Measurements from ENCODE around the gene SIN3A.
"Not testable (repeated sequence)": the region's sequence is repeated elsewhere in the genome, so short reads cannot be mapped to it uniquely, and the experiment has no call there.

Gene SIN3A

DNA sequence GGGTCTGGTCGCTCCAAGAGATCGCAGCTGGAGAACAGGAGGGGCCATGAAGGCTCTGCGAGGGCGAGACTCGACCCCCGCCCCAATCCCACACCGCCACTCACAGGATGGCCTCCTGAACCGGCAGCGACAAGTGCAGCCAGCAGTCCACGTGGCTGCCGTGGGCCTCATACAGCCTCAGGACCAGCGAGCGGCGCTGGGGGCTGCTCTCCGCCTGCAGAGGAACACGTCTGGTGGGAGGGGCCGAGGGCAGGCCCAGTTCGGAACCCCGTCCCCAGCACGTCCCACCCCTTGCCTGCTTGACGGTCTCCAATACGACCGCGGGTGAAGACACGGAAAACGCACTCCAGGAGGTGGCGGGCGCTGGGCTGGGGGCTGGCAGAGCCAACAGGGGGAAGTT is 95.5 kb downstream of the SIN3A start:
- DNase-seq (ENCODE audit: low read depth) = no peak

DNA sequence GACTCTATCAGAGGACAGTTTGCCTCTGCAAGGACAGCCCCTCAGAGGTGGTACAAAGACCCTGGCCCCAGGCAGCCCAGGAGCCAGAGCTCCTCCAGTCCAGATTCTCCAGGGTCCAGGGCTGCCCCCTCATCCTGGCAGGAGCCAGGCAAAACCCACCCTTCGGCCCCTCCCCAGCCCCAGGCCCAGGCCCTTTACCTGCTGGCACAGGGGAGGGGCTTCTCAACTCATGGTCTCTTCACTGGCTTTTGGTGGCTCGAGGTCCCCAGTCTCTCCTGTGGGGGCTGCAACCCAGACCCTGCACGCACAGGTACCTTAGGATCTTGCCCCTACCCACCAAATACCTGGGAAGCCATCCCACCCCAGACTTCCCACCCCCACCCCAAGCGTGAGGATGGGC is 96.1 kb downstream of the SIN3A start:
- DNase-seq (ENCODE audit: low read depth) = no peak

DNA sequence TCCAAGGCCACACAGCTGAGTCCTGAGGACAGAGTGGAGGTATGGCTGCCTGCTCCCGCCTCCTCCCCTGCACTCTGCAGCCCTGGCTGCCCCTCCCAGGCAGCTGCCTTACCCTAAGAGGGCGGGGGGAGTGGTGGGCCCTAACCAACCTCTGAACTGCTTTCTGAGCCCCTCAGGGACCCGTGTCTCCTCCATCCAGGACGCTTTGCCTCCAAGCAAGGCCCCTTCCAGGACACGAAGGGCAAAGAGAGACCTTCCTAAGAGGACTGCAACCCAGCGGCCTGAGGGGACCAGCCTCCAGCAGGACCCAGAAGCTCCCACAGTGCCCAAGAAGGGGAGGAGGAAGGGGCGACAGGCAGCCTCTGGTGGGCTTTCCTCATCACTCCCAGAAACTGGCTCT is 97.0 kb downstream of the SIN3A start:
- no peak for DNase-seq (ENCODE audit: low read depth)

DNA sequence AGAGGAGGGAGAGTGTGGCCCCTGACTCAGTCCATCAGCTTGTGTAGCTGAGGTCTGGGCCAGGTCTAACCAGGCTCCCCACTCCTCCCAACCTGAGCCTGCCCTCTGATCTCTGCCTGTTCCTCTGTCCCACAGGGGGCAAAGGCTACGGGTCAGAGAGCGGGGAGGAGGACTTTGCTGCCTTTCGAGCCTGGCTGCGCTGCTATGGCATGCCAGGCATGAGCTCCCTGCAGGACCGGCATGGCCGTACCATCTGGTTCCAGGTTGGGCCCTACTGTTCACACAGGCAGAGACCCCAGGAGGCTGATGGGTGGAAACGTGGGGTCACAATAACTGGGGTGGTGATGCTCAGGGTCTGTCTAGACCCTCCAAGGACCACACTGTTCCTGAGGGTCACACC is 97.9 kb downstream of the SIN3A start:
- DNase-seq (ENCODE audit: low read depth) = no peak

DNA sequence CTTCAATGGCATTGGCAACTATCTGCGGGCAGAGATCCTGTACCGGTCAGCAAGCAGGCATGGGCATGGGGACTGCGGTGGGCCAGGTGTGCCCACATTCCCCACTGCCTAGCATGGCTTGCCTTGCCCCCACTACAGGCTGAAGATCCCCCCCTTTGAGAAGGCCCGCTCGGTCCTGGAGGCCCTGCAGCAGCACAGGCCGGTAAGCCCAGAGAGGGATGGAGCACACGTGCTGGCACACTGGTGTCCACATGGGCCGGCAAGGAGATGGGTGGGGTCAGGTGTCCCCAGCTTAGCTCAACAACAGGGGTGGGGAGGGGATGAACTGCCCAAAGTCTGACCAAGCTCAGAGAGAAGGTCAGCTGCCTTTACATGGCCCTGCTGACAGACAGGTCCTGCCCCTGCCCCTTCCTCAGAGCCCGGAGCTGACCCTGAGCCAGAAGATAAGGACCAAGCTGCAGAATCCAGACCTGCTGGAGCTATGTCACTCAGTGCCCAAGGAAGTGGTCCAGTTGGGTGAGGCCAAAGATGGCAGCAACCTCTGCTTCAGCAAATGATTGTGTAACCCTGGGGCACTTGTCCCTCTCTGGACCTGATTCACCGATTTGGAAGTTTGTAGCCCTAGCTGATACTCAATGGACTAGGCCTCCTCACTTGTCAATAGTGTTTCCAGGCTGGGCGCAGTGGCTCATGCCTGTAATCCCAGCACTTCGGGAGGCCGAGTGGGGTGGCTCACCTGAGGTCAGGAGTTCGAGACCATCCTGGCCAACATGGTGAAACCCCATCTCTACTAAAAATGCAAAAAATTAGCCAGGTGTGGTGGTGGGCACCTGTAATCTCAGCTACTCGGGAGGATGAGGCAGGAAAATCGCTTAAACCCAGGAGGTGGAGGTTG is 99.1 kb downstream of the SIN3A start:
- no peak for DNase-seq (ENCODE audit: low read depth)

DNA sequence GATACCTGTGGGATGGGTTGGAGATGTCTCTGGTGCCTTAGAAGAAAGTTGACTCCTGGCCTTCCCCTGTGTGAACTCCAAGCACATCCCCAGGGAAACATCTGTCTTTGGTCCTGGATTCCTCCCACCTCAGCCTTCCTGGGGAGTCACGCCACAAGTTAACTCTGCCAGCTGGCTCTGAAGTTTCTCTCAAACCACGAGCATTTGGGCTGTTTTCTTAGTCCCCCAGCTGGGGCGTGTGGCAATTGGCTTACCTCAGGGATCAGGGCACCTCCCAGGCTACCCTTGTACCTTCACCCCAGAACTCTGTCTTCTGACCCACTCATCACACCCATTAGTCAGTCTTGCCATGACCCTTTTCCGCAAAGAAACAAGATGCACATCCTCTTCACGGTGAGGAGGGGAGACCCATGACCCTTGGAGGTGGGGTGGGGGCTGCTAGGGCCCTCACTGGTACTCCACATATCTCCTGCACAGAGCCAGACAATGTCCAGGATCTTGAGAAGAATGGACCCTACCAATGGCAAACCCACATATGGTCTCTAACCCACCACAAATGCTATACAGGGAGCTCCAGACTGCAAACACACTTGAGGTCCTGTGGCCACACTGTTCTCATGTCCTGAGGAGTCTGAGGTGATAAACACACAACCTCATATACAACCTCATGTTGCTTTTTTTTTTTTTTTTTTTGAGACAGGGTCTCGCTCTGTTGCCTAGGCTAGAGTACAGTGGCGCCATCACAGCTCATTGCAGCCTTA is 100.7 kb downstream of the SIN3A start:
- no peak for DNase-seq (ENCODE audit: low read depth)

DNA sequence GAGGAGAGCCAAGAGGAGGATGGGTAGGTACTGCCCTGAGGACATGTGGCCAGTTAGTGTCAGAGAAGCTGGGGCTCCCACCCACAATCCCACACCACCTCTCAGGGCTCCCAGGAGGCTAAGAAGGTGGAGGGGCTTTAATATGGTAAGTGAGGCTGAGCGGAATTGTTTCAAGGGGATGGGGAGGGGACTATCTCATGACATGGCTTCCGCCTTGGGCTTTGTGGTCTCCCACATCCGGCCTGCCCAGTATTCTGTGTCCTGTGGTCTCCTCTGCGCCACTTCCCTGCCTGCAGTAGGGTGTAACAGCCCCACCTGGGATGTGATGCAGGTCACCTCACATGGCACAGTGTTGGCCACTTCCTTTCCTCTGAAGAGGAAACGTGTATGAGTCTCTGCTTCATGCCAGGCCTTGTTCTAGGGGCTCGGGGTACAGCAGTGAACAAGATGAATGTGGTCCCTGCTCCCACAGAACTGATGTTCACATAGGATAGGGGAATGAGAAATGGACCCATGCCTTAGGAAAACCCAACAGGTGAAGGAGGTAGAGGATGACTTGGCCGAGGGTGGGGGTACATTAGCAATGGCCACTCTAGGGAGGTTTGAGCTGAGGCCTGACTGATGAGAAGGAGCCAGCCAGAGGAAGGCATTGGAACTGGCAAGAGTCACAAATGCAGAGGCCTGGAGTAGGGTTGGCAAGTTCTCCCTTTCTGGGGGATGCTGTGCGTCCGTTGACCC is 101.5 kb downstream of the SIN3A start:
- DNase-seq (ENCODE audit: low read depth) = no peak

DNA sequence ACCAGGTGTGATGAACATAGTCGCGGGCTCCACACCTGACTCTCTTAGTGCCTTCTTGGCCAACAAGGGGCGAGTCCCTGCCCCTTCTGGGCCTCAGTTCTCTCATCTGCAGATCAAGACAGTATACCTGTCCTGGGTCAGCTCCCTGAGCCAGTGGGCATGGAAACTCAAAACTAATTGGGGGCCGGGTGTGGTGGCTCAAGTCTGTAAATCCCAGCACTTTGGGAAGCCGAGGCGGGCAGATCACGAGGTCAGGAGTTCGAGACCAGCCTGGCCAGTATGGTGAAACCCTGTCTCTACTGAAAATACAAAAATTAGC is 102.2 kb downstream of the SIN3A start:
- not testable (repeated sequence) for DNase-seq (ENCODE audit: low read depth)

DNA sequence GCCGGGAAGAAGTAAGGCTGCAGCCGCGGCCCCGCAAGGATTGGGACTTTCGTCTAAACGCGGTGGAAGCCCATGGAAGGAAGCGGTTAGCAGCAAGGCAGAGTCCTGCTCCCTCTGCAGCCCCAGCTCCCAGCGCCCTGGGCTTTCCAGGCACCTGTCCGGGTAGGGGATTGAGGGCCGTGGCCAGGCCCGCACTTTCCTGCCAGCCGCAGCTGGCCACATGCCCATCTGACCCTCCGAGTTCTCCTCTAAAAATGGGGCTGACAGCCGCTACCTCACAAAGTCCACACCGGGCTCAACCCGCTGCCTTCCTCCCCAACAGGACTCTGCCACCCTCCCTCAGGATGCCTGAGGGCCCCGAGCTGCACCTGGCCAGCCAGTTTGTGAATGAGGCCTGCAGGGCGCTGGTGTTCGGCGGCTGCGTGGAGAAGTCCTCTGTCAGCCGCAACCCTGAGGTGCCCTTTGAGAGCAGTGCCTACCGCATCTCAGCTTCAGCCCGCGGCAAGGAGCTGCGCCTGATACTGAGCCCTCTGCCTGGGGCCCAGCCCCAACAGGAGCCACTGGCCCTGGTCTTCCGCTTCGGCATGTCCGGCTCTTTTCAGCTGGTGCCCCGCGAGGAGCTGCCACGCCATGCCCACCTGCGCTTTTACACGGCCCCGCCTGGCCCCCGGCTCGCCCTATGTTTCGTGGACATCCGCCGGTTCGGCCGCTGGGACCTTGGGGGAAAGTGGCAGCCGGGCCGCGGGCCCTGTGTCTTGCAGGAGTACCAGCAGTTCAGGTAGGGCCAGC is 102.7 kb downstream of the SIN3A start:
- DNase-seq (ENCODE audit: low read depth) = peak; percentile 31

DNA sequence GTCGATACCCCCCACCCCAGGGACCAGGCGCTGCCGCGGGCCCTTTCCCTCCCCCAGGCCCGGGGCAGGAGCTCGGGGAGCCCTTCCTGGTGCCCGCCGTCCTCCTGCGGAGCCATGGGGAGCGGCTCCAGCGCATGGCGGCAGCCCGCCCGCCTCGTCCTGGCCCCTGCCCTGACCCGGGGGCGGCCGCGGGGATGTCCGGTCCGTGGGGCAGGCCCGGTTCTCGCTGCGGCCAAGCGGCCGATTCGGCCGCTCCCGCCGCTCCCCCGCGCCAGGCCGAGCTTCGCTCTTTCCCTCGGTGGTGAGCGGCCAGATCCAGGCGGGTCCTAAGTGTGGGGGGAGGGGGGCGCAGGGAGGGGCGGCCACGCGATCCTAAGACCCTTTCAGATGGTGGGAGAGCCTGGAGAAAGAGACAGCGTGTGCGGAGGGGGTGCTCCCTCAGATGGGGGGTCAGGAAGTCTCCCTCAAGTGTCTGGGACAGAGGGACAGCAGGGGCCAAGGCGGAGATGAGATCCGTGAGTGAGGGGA is 103.4 kb downstream of the SIN3A start:
- peak; percentile 19 for DNase-seq (ENCODE audit: low read depth)

DNA sequence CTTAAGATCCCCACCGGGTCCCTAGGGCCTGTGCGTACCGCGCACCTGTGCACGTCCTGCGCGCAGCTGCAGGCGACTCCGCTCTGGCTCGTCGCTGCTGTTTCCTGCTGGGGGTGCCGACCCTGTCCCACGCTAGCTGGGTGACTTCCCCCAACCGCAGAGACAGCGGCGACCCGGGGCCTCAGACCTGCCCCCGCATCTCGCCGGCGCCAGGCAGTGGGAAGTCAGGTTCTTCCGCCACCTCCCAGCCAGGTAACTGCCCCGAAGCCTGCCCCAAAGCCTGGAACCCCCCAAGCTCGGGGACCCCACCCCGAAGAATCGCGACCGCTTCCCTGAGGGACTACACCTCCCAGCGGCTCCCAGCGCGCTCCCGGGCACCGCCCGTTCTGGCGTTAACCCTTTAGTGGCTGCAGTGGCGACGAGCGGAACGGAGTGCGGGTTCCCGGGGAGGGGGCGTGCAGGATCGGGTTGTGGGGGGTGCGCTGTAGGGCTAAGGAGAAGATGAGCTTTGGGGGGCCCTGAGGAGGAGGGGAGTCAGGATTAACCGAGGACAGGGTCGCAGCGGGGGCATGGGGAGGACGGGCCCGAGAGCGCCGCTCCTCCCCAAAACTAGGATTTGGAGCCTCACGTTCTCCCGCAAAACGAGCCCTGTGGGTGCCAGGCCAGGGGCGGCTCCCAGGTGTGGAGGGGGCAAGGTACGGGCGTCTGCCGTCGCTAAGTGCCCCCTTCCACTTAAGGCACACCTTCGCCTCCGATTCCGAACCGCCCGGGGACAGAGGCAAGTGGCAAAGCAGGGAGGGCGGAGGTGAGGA is 104.1 kb downstream of the SIN3A start:
- DNase-seq (ENCODE audit: low read depth) = peak; percentile 39

DNA sequence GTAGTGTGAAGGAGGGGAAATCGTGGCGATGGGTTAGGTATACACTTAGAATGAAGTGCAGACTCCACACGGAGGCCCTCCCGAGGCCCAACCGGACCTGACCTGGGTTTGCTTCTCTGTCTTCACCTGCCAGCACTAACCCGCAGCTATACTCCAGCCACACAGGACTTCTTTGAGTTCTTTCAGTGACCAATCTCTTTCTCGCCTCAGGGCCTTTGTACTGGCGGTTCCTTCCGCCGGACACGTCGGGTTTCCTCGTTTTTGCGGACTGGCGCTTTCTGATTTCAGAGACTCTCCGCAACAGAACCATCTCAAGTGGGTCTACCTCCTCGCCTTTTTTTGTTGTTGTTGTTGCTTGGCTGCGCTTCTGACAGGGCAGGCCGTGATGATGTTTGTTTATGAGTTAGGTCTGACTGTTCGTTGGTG is 104.7 kb downstream of the SIN3A start, which contains the start of gene NEIL1:
Gene NEIL1 (plus strand): TSS at position 244 of the 426 bp plus-strand sequence. CDS start 1,867 bp downstream, outside the sequence.
- DNase-seq (ENCODE audit: low read depth) = no peak

DNA sequence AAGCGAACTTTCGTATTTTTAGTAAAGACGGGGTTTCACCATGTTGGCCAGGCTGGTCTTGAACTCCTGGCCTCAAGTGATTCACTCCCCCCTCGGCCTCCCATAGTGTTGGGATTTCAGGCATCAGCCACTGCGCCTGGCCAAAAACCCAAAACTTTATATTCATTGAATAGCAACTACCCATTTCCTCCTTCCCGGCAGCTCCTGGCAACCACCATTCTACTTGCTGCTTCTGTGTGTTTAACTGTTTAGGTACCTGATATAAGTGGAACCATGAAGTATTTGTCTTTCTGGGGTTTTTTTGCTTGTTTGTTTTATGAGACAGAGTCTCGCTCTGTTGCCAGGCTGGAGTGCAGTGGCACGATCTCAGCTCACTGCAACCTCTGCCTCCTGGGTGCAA is 107.5 kb downstream of the SIN3A start:
- not testable (repeated sequence) for DNase-seq (ENCODE audit: low read depth)

DNA sequence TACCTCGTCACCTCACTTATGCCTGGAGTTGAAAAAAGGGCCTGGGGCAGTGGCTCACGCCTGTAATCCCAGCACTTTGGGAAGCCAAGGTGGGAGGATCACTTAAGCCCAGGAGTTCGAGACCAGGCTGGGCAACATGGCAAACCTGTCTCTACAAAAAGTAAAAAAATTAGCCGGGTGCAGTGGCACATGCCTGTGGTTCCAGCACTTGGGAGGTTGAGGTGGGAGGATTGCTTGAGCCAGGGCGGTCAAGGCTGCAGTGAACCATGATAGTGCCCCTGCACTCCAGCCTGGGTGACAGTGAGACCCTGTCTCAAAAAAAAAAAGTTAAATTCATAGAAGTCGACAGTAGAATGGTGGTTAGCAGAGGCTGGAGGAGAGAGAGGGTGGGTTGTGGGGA is 109.3 kb downstream of the SIN3A start:
- DNase-seq (ENCODE audit: low read depth) = no peak

DNA sequence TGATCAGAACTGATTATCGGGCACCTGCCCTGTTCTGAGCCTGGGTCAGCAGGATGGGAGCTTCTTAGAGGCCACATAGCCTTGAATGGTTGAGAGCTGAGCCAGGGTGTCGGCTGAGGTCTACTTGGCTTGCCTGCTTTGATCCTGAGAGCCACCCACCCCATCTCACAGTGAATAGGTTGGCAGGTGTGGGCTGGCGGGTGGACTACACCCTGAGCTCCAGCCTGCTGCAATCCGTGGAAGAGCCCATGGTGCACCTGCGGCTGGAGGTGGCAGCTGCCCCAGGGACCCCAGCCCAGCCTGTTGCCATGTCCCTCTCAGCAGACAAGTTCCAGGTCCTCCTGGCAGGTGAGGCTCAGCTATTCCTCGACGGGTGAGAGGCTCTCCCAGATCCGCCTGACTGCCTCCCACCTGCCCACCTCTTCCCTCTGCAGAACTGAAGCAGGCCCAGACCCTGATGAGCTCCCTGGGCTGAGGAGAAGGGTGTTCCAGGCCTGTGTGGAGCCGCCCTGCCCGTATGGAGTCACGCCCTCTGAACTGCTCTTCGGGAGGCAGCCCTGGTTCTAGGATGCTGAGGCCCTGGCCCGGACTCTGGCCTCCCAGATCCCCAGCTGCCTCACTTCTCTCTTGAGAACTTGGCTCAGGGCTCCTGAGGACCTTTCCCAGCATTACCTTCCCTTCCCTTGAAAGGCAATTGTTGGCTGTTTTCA is 111.8 kb downstream of the SIN3A start:
- DNase-seq (ENCODE audit: low read depth) = no peak

DNA sequence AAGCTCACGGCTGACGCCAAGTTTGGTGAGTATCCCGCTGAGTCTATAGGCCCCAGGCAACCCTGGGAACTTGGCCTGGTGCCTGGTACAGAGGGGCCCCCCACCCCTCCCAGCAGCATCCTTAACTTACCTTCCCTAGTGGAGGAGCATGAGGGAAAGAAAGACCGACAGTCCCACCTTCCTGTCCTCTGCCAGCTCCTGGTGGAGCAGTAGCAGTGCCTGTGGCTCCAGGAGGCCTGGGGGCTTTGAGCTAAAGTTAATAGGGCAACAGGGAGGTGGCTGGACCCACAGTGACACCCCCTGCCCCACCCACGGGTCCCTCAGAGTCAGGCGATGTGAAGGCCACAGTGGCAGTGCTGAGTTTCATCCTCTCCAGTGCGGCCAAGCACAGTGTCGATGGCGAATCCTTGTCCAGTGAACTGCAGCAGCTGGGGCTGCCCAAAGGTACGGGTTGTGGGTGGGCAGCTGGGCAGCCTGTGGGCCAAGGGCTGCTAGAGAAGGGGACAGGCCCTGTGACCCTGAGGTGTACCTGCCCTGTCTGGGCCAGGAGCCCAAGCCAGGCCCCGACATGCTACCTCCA is 112.7 kb downstream of the SIN3A start:
- no peak for DNase-seq (ENCODE audit: low read depth)

DNA sequence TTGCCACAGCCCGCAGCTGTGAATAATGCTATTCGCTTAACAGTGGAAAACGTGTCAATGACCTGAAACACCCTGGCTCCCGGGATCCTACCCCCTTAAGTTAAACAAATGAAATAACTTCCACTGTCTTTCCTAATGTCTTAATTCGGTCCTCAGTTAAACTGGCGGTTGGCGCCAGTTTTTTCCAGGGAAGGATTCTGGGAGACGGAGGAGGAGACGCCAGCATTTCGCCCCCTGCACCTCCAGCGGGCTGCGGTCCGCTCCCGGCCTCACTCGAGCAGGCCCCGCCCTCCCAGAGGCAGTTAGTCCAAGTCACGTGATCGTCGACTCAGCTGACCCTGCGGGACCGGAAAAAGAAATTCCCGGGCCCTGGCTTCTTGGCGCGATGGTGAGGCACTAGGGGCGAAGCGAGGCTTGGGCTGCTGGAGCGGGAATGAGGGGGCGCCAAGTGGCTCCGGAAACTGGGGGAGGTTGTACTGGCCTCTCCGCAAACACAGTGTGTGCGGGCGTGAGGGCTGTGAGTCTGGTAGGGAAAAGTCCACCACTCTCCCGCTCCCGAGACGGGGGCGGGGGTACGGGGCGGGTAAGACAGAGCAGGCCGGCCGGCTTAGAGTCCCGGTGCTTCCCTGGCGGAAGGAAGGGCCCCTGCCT is 115.7 kb downstream of the SIN3A start, which contains the start of gene COMMD4:
Gene COMMD4 (plus strand): TSS at position 359 of the 651 bp plus-strand sequence. CDS start 27 bp downstream, at position 386.
- DNase-seq (ENCODE audit: low read depth) = peak; percentile 96

DNA sequence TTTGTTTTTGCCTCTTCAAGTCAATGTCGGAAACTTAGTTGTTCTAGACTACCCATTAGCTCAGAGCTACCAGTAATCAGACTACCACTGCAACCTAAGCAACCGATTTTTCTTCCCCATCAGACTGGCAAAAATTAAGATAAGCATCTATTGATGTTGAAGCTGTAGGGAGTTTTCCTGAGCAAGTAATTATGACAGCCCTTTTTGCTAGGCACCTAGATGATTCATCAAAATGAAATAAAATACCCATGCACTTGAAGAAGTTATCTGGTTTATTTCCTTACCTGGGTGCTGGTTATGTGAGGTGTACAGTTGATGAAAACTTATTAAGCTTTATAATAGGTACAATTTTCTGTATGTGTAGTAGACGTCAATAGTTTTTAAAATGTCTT is 116.2 kb downstream of the SIN3A start:
- no peak for DNase-seq (ENCODE audit: low read depth)
